Glutamatergic neuron (in vitro differentiated cells): ENCODE measurements around the gene PLCXD1. TPM values are rescaled to one million over a fixed set of nuclear protein-coding genes. Genes with fewer than 3 reads are reported as not detected.

Source experiments
- DNase-seq: peaks from one replicate; pipeline ENCODE4 v3.0.0; 2022
- H3K27ac Mint-ChIP-seq: one replicate; pipeline ENCODE4 v1.8.0; 2020; ENCODE audit warnings: mild to moderate bottlenecking, mixed read lengths, inconsistent platforms; ENCODE audit not compliant: unreplicated experiment
- H3K27me3 Mint-ChIP-seq: one replicate; pipeline ENCODE4 v1.8.0; 2020; ENCODE audit warnings: mild to moderate bottlenecking, moderate library complexity, mixed read lengths, inconsistent platforms; ENCODE audit not compliant: unreplicated experiment
- H3K36me3 Mint-ChIP-seq: one replicate; pipeline ENCODE4 v1.8.0; 2020; ENCODE audit warnings: mild to moderate bottlenecking, mixed read lengths, inconsistent platforms; ENCODE audit not compliant: unreplicated experiment
- H3K4me1 Mint-ChIP-seq: one replicate; pipeline ENCODE4 v1.8.0; 2020; ENCODE audit warnings: mild to moderate bottlenecking, low read depth, mixed read lengths, inconsistent platforms; ENCODE audit not compliant: unreplicated experiment
- H3K4me3 Mint-ChIP-seq: one replicate; pipeline ENCODE4 v1.8.0; 2020; ENCODE audit warnings: mild to moderate bottlenecking, mixed read lengths, inconsistent platforms; ENCODE audit not compliant: unreplicated experiment
- H3K9me3 Mint-ChIP-seq: one replicate; pipeline ENCODE4 v1.8.0; 2020; ENCODE audit warnings: mild to moderate bottlenecking, moderate library complexity, mixed read lengths, inconsistent platforms; ENCODE audit not compliant: unreplicated experiment
- total RNA-seq: library from RNA; stranded (reverse); fragmentation: NEBNext Ultra II Directional; extraction: Animal tissue kit (Norgen Biotek cat#: 25700); gene quantifications from one replicate; pipeline ENCODE4 v1.2.1, GENCODE V29; 2021; ENCODE audit not compliant: unreplicated experiment
- TF ChIP-seq, protein P1 (sequence below): fragments of 200-600 bp; sonication (generic); IDR thresholded peaks from one replicate; pipeline ENCODE4 v1.5.0; 2021; ENCODE audit not compliant: partially characterized antibody, unreplicated experiment

PLCXD1 gene
- total RNA-seq, 1 donor from 2014 or later, result 36.4 TPM

DNA sequence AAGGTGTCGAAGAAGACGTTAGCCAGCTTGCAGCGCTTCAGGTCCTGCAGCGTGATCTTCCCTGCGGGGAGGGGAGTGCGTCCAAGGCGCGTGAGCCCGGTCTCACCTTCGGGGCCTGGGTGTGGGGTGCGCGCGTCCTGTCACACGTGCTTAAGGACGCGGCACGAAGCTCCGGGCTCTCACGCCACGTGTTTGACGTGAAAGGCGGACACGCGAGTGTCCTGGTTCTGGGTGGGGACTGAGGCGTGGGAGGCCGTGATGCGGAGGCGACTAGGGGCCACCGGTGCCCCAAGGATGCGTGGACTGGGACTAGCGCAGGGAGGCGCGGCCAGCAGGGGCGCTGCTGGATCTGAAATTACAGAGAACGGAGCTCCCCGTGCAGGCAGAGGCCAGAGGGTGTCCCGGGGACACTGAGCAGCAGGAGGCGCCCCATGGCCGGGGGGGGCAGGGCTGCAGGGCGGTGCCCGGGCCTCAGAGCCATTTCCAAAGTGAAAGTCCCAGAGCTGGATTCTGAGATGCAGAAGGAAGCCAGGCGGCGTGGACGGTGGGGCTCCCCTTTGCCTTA is 57.7 kb downstream of the PLCXD1 start:
- H3K27ac Mint-ChIP-seq, result no peak overlapping the region
- no peaks in the 10 kb centered on the region for H3K4me1 Mint-ChIP-seq
- H3K4me3 Mint-ChIP-seq, result no peak overlapping the region
- no peak for DNase-seq
- H3K9me3 Mint-ChIP-seq, result peaks cover 21% of the 10 kb centered on the region
- H3K27me3 Mint-ChIP-seq, result peaks cover 9% of the 10 kb centered on the region
- H3K36me3 Mint-ChIP-seq, result peaks cover 23% of the 10 kb centered on the region
- TF ChIP-seq, protein P1, sequence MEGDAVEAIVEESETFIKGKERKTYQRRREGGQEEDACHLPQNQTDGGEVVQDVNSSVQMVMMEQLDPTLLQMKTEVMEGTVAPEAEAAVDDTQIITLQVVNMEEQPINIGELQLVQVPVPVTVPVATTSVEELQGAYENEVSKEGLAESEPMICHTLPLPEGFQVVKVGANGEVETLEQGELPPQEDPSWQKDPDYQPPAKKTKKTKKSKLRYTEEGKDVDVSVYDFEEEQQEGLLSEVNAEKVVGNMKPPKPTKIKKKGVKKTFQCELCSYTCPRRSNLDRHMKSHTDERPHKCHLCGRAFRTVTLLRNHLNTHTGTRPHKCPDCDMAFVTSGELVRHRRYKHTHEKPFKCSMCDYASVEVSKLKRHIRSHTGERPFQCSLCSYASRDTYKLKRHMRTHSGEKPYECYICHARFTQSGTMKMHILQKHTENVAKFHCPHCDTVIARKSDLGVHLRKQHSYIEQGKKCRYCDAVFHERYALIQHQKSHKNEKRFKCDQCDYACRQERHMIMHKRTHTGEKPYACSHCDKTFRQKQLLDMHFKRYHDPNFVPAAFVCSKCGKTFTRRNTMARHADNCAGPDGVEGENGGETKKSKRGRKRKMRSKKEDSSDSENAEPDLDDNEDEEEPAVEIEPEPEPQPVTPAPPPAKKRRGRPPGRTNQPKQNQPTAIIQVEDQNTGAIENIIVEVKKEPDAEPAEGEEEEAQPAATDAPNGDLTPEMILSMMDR, result no peak

DNA sequence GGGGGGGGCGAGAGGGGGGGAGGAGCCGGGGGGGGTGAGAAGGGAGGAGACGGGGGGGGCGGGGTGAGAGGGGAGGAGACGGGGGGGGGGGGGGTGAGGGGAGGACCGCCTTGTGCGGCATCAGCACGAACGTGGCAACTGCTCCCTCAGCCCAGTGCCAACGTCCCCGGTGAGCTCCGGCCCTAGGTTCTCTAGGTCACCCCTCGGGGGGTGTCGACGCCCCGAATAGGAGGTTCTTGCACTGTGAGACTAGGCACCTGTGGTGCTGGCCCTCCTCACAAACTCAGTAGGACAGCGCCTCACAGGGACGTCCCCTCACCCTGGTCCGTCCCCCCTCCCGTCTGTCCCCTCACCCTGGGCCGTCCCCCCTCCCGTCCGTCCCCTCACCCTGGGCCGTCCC is 58.9 kb downstream of the PLCXD1 start:
- Mint-ChIP-seq H3K36me3 (peaks cover 23% of the 10 kb centered on the region), H3K9me3 (peaks cover 19% of the 10 kb centered on the region), H3K27me3 (peaks cover 9% of the 10 kb centered on the region), H3K4me1 (no peaks in the 10 kb centered on the region), H3K4me3 (no peak overlapping the region), H3K27ac (no peak overlapping the region)
- no peak for DNase-seq
- TF ChIP-seq, protein P1, result no peak

DNA sequence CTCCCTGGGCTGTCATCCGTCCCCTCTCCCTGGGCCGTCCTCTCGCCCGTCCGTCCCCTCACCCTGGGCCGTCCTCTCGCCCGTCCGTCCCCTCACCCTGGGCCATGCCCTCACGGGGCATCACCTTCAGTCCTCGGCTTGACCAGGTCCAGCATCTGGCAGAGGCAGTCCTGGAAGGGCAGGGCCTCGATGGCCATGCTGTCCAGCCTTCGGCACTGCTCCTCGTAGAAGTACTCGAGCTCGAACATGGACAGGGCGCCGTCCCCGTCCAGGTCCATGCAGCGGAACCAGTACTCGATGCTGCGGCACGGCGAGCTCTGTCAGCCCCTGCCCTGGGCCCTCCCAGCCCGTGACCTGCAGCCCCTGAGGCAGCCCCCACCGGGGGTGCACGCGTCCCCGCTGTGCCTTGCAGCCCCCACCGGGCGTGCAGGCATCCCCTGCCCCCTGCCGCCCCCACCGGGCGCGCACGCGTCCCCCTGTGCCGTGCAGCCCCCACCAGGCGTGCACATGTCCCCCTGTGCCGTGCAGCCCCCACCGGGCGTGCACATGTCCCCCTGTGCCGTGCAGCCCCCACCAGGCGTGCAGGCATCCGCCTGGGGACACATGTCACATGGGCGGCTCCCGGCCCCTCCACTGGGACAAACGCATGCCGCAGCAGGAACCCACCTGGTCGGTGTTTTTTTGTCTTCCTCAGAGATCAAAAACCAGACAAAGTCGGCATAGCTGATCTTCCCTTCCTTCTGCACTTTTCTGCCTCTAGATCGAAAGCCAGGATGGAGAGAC is 59.7 kb downstream of the PLCXD1 start:
- no peak overlapping the region for H3K27ac Mint-ChIP-seq
- peaks cover 9% of the 10 kb centered on the region for H3K27me3 Mint-ChIP-seq
- no peak overlapping the region for H3K4me3 Mint-ChIP-seq
- DNase-seq, result no peak
- peaks cover 18% of the 10 kb centered on the region for H3K9me3 Mint-ChIP-seq
- H3K36me3 Mint-ChIP-seq, result peaks cover 23% of the 10 kb centered on the region
- TF ChIP-seq, protein P1, result no peak
- no peaks in the 10 kb centered on the region for H3K4me1 Mint-ChIP-seq

DNA sequence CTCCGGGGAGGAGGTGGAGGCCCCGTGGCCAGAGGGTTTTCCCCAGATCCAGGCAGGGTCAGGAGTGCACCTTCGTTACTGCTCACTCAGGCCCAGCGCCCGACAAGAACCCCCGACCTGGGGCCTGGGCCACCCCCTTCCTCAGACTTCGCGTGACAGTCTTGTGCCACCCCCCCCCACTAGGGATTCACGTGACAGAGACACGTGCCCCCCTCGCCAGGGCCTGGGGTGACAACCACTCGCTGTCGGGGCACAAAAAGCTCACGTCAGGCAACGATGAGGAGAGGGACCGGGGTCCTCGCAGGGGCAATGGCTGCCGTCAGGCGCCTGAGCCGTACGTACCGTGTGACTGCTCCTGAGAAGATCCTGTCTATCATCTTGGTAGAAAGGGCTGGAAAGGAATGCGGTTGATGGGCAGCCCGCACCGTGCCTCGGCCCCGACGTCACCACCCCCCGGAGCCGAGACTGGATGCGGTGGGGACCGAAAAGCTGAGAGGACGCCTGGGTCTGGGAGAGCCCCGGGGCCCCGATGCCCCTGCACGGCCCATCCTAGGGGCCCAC is 60.4 kb downstream of the PLCXD1 start:
- H3K36me3 Mint-ChIP-seq, result peaks cover 17% of the 10 kb centered on the region
- no peak overlapping the region for H3K4me3 Mint-ChIP-seq
- TF ChIP-seq, protein P1, result no peak
- no peaks in the 10 kb centered on the region for H3K4me1 Mint-ChIP-seq
- H3K27ac Mint-ChIP-seq, result no peak overlapping the region
- peak; percentile 6 for DNase-seq
- peaks cover 9% of the 10 kb centered on the region for H3K27me3 Mint-ChIP-seq
- H3K9me3 Mint-ChIP-seq, result peaks cover 11% of the 10 kb centered on the region
